NCI-H2171 (cell line): Measurements from ENCODE around the gene FCGR1A.
"Not testable (repeated sequence)": the region's sequence is repeated elsewhere in the genome, so short reads cannot be mapped to it uniquely, and the experiment has no call there.

ENCODE experiments used
- DNase-seq: peaks from one replicate; lab custom pipeline; 2025; lab: John Stamatoyannopoulos, UW

The FCGR1A gene

DNA sequence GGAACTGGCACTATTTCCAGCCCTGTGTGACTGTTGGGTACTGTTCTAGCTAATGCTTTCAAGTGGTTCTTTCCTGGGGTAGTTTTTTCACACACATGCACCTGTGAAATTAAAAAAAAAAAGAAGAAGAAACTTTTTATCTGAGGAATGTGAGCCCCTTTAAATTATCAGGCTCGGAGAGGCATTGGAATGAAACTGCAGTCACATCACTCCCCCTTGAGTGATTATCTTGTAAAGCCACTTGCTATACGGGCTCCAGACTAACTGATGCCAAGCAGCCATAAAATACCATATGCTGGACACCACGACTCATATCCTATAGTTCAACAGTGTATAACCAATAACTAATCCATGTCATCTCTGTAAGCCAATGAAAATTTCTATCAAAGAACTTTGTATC lies 5.4 kb upstream of the FCGR1A start:
- DNase-seq, result not testable (repeated sequence)

- not testable (repeated sequence) for DNase-seq
These were observed 4.2 kb upstream of the FCGR1A start for GRCh38 chr1:149778313-149778712.

GRCh38 chr1:149781413-149781984 lies 995 bp upstream of the FCGR1A start:
- DNase-seq, result not testable (repeated sequence)

DNA sequence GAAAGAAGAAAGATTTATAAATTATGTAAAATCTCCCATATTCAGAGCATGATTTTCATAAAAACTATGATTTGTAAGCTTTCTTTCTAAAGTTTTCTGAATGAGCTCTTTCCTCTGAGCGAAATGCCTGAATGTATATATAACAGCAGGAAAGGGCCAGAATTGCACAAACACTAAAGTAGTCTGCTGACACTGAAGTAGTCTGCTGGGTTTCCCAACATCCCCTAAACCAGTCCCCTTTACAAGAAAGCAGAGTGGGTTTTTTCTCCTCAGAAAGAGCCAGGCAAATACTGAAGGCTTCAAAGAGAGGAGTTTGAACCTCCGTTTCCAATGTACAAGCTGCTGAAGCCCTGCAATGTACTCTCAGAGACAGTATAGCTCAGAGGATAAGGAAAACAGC lies 795 bp downstream of the FCGR1A start:
- DNase-seq, result not testable (repeated sequence)

DNA sequence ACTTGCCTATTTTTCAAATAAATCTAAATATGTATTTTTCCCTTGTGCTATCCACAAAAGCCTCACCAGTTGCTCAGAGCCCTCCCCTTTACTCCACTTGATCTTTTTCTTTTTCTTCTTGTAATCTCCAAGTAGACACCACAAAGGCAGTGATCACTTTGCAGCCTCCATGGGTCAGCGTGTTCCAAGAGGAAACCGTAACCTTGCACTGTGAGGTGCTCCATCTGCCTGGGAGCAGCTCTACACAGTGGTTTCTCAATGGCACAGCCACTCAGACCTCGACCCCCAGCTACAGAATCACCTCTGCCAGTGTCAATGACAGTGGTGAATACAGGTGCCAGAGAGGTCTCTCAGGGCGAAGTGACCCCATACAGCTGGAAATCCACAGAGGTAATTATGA lies 1.4 kb downstream of the FCGR1A start:
- not testable (repeated sequence) for DNase-seq

- not testable (repeated sequence) for DNase-seq
These were observed 5.4 kb downstream of the FCGR1A start for GRCh38 chr1:149787688-149788451.

- not testable (repeated sequence) for DNase-seq
These were observed 10.0 kb downstream of the FCGR1A start for GRCh38 chr1:149792502-149792901.

DNA sequence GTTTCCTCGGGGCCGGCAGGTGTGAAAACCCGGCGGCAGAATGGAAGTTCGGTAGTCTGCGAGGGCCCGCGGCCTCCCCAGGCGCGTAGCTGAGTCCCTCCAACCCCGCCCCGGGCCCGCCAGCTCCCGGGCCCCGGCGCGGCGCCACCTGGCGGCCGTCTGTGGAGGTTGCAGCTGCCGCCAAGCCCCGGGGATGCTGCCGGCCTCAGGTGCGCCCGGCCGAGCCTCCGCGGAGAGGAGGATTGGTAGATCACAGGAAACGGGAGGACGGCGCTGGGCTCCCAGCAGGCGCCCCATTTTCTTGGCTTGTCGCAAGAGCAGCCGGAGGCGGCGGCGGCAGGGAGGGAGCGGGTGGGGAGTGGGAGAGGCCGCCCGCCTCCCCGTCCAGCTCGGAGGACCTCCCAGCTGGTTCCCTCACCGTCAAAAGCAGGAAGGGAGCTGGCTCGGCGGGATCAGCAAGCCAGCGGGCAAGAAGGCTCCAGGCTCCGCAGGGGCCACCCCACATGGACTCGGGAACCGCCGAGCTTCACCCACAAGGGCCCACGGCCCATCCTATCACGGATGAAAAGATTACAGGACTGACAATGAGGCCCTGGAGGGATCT lies 10.5 kb downstream of the FCGR1A start:
- DNase-seq, result peak; percentile 55

- DNase-seq, result not testable (repeated sequence)
These were observed 11.4 kb downstream of the FCGR1A start for GRCh38 chr1:149793885-149794284.

DNA sequence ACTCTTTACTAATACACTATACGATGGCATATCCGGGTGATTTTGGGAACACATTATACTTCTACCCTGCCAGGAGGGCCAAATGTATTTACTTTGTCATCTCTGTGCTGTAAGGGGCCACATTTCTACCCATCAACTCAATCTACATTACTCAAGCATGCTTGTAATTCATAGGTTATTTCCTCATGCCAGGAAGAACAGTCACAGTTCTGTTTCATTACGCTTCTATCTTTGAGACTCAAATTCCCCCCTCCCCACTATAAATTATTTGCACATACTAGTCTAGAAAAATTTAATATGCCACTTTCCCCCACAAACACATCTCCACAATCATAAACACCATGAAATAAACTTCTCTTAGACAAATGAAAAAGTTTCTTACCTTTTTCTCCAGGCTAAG lies 19.1 kb downstream of the FCGR1A start:
- not testable (repeated sequence) for DNase-seq

- DNase-seq, result not testable (repeated sequence)
These were observed 22.1 kb downstream of the FCGR1A start for GRCh38 chr1:149804417-149805080.

- DNase-seq, result not testable (repeated sequence)
These were observed 28.4 kb downstream of the FCGR1A start for GRCh38 chr1:149810697-149811405.

DNA sequence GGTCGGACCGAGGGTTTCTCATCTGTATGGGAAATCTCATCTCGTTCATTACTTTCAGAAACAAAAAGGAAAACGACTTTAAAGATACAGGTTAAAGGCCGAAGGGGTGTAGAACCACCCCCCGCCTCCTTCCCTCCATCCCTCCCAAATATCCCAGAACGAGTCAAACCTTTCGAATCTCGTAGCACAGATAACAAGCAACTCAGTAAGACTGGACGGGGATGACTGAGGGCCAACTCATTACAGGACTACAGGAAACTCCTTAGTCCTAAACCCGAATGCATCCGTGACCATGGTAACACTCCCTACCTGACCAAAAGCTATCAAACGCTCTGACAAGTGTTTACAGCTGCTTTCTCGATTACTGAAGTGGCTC lies 29.0 kb downstream of the FCGR1A start:
- not testable (repeated sequence) for DNase-seq

GRCh38 chr1:149811890-149812829 lies 29.7 kb downstream of the FCGR1A start:
- peak; percentile 74 for DNase-seq

GRCh38 chr1:149812893-149813801 lies 30.7 kb downstream of the FCGR1A start:
- peak; percentile 43 for DNase-seq

DNA sequence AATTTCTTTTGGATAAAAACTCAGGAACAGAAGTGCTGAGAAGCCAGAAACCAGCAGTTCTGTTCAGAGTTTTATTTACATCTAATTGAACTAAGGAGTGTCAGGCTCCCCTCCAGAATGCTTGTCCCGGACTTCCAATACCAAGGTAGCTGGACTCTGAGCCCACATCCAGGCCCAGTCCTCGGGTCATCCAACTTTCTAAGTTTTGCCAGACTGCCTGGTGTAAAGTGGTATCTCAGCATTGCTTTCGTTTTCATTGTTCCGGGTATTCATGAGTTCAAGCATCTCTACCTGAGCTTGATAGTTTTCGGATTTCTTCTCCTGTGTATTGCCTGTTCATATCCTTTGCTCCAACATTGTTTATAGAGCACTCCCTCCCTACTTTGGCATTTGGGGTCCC lies 37.9 kb downstream of the FCGR1A start:
- not testable (repeated sequence) for DNase-seq

- not testable (repeated sequence) for DNase-seq
These were observed 44.1 kb downstream of the FCGR1A start for GRCh38 chr1:149826555-149826954.

GRCh38 chr1:149831764-149832315 lies 49.3 kb downstream of the FCGR1A start:
- DNase-seq, result not testable (repeated sequence)
